Kidney (tissue), 14 donors: ENCODE results near the gene LTF. TPM values are rescaled to one million over a fixed set of nuclear protein-coding genes. Genes with fewer than 3 reads are reported as not detected.

Source experiments
- DNase-seq, 5 donors: peaks; one replicate each; pipeline ENCODE4 v3.0.0-alpha.2; 2013 to 2020
- FAIRE-seq: peaks from 2 replicates; lab custom pipeline; 2012; peaks lifted over from hg19 to GRCh38; lab: Jason Lieb, UNC
- H3K27ac ChIP-seq, 2 donors: one replicate each; pipeline ENCODE4 v1.7.0; 2013; ENCODE audit warnings: low read depth in 2 of 2, low read length in 2 of 2, inconsistent platforms in 1 of 2
- H3K27me3 ChIP-seq: one replicate; pipeline ENCODE4 v1.7.1; 2013; ENCODE audit warnings: low read length, inconsistent platforms; ENCODE audit not compliant: control insufficient read depth, insufficient read depth
- H3K36me3 ChIP-seq, 3 donors: one replicate each; pipeline versions ENCODE4 v1.7.0 to v1.7.1; 2013; ENCODE audit warnings: low read length in 3 of 3, control low read depth in 1 of 3, inconsistent platforms in 1 of 3; ENCODE audit not compliant: insufficient read depth in 3 of 3, control insufficient read depth in 2 of 3
- H3K4me1 ChIP-seq, 3 donors: one replicate each; pipeline versions ENCODE4 v1.7.0 to v1.7.1; 2013; ENCODE audit warnings: low read length in 3 of 3, inconsistent platforms in 1 of 3, low read depth in 1 of 3; ENCODE audit not compliant: control insufficient read depth in 2 of 3, insufficient read depth in 2 of 3
- H3K4me3 ChIP-seq, 3 donors: one replicate each; pipeline versions ENCODE4 v1.7.0 to v1.8.1; 2013; ENCODE audit warnings: low read length in 3 of 3, control low read depth in 1 of 3, inconsistent platforms in 1 of 3
- H3K9ac ChIP-seq, 3 donors: one replicate each; pipeline versions ENCODE4 v1.7.0 to v1.7.1; 2013; ENCODE audit warnings: low read length in 3 of 3, control low read depth in 1 of 3, inconsistent platforms in 1 of 3
- H3K9me3 ChIP-seq, 3 donors: one replicate each; pipeline versions ENCODE4 v1.7.0 to v1.7.1; 2013; ENCODE audit warnings: low read length in 3 of 3, control low read depth in 1 of 3, inconsistent platforms in 1 of 3; ENCODE audit not compliant: control insufficient read depth in 2 of 3, insufficient read depth in 1 of 3
- CTCF ChIP-seq: IDR thresholded peaks from 3 replicates; pipeline ENCODE4 v1.5.1; 2012; ENCODE audit warnings: mild to moderate bottlenecking, moderate library complexity, borderline replicate concordance; ENCODE audit not compliant: insufficient read depth; ENCODE audit errors: extremely low read depth
- intact Hi-C: fragments of 100-400 bp; cut with DNase I; formaldehyde crosslinking; loops from one replicate; pipeline ENCODE4 v1.11.1; 2022
- polyA plus RNA-seq: library from polyadenylated mRNA; stranded (reverse); fragments of 350-450 nt; fragmentation: Illumina TruSeq; extraction: RNeasy Lipid Tissue Mini Kit (QIAGEN cat#74804); gene quantifications from one replicate; pipeline ENCODE4 v1.2.3, GENCODE V29; 2014; ENCODE audit warnings: low read depth, low replicate concordance; ENCODE audit not compliant: insufficient read depth
- total RNA-seq: library from RNA; stranded (reverse); fragmentation: NEBNext Ultra II Directional; extraction: Animal tissue kit (Norgen Biotek cat#: 25700); gene quantifications from one replicate; pipeline ENCODE4 v1.2.1, GENCODE V29; 2021
- donor health status: control.
- donor health status: control.
- donor health status: control.
- donor health status: control.
- donor health status: control.
- donor health status: DM: yes; HTN: yes; CAD: no.
- donor health status: Normal renal cell carcinoma (clear cell type).

The LTF gene
- total and polyA plus RNA-seq, 2 donors from 2014 or later = 34.7 to 1,823 TPM

GRCh38 chr3:46479696-46480095, 15.0 kb upstream of the LTF start:
- no peak overlapping the region for H3K9ac ChIP-seq
- peaks cover 2% of the 10 kb centered on the region for H3K27me3 ChIP-seq
- H3K36me3 ChIP-seq = no peaks in the 10 kb centered on the region
- no peak overlapping the region for H3K4me3 ChIP-seq
- intact Hi-C loops = no loop called here
- H3K4me1 ChIP-seq = peaks cover 0 to 5% (median 1%) of the 10 kb centered on the region in 3 donors
- no peak for DNase-seq
- FAIRE-seq = no peak
- H3K27ac ChIP-seq = no peak overlapping the region
- no peaks in the 10 kb centered on the region for H3K9me3 ChIP-seq
- TF ChIP-seq CTCF = no peak

GRCh38 chr3:46479021-46479420, 14.3 kb upstream of the LTF start:
- Histone ChIP-seq H3K36me3 (no peaks in the 10 kb centered on the region), H3K27me3 (peaks cover 2% of the 10 kb centered on the region), H3K27ac (no peak overlapping the region), H3K4me3 (no peak overlapping the region), H3K4me1 (peaks cover 0 to 5% (median 0%) of the 10 kb centered on the region in 3 donors), H3K9me3 (no peaks in the 10 kb centered on the region), H3K9ac (no peak overlapping the region)
- intact Hi-C loops = no loop called here
- no peak for FAIRE-seq
- TF ChIP-seq CTCF = no peak
- no peak for DNase-seq

GRCh38 chr3:46478341-46478740, 13.6 kb upstream of the LTF start:
- no peak for FAIRE-seq
- peaks cover 0 to 5% (median 0%) of the 10 kb centered on the region in 3 donors for H3K4me1 ChIP-seq
- no peak overlapping the region for H3K9ac ChIP-seq

More at GRCh38 chr3:46478341-46478740, 13.6 kb upstream of the LTF start:
- Histone ChIP-seq H3K9me3 (no peaks in the 10 kb centered on the region), H3K36me3 (no peaks in the 10 kb centered on the region), H3K27ac (no peak overlapping the region), H3K27me3 (peaks cover 2% of the 10 kb centered on the region), H3K4me3 (no peak overlapping the region)
- DNase-seq = no peak
- TF ChIP-seq CTCF = no peak
- intact Hi-C loops = no loop called here
